Measurements from ENCODE around the gene PYGM.

Gene PYGM

GRCh38 chr11:64762674-64763525 is 3.1 kb upstream of the PYGM start:
- H3K27ac ChIP-seq = peak overlapping the region; percentile 66
- no peaks in the 10 kb centered on the region for H3K36me3 ChIP-seq (ENCODE audit: control insufficient read depth, insufficient read depth, low read length)
- peak overlapping the region; percentile 22 for H3K4me2 ChIP-seq (ENCODE audit: low read length)
- no peak for TF ChIP-seq CTCF (IDR thresholded peaks at IDR 0.05)
- no peak overlapping the region for H3K9ac ChIP-seq
- no peaks in the 10 kb centered on the region for H3K9me3 ChIP-seq (ENCODE audit: control insufficient read depth, low read length)
- no peak overlapping the region for H2AFZ ChIP-seq
- H3K4me3 ChIP-seq (ENCODE audit: low read depth, low read length) = no peak overlapping the region
- H3K27me3 ChIP-seq (ENCODE audit: control insufficient read depth, insufficient read depth, low read length) = no peaks in the 10 kb centered on the region
- H3K79me2 ChIP-seq = peaks cover 6% of the 10 kb centered on the region
- peaks cover 15% of the 10 kb centered on the region for H3K4me1 ChIP-seq

- H3K27ac ChIP-seq = peak overlapping the region; percentile 66
- H2AFZ ChIP-seq = no peak overlapping the region
- H3K9ac ChIP-seq = no peak overlapping the region
- no peaks in the 10 kb centered on the region for H3K36me3 ChIP-seq (ENCODE audit: control insufficient read depth, insufficient read depth, low read length)
- H3K4me2 ChIP-seq (ENCODE audit: low read length) = no peak overlapping the region
- H3K79me2 ChIP-seq = peaks cover 1% of the 10 kb centered on the region
- no peaks in the 10 kb centered on the region for H3K27me3 ChIP-seq (ENCODE audit: control insufficient read depth, insufficient read depth, low read length)
- TF ChIP-seq CTCF (IDR thresholded peaks at IDR 0.05) = no peak
- H3K9me3 ChIP-seq (ENCODE audit: control insufficient read depth, low read length) = no peaks in the 10 kb centered on the region
- no peak overlapping the region for H3K4me3 ChIP-seq (ENCODE audit: low read depth, low read length)
- H3K4me1 ChIP-seq = peaks cover 15% of the 10 kb centered on the region
These were observed 2.5 kb upstream of the PYGM start for GRCh38 chr11:64762277-64762673.

DNA sequence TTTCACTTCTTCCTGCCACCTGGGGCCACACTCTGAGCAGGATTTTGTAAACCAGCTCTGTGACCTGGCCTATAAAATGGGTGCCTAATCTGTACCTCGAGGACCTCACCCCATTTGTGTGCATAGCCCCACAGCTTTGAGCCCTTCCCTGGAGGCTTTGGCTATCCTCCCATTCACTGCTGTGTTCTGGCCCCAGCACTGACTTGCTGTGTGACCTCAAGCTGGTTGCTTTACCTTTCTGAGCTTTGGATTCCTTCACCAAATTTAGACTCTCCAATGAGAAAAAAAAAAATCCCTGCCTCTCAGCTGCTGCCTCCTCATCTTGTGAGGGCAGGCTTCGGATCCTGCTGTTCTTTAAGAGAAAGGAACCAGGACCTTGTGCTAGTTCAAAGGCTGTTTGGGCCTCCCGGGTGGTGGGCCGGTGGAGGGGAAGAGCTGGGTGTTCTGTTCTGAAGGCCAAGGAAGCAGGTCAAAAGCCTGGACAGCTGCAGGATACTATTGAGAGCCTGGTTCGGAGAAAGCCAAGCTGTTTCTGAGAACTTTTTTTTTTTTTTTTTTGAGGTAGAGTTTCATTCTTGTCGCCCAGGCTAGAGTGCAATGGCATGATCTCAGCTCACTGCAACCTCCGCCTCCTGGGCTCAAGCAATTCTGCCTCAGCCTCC is 1.1 kb upstream of the PYGM start:
- TF ChIP-seq CTCF (IDR thresholded peaks at IDR 0.05) = no peak
- Histone ChIP-seq H3K27me3 (ENCODE audit: control insufficient read depth, insufficient read depth, low read length) (no peaks in the 10 kb centered on the region), H3K4me3 (ENCODE audit: low read depth, low read length) (no peak overlapping the region), H3K79me2 (no peaks in the 10 kb centered on the region), H2AFZ (no peak overlapping the region), H3K27ac (no peak overlapping the region), H3K9ac (no peak overlapping the region), H3K4me1 (peaks cover 15% of the 10 kb centered on the region), H3K9me3 (ENCODE audit: control insufficient read depth, low read length) (no peaks in the 10 kb centered on the region), H3K36me3 (ENCODE audit: control insufficient read depth, insufficient read depth, low read length) (no peaks in the 10 kb centered on the region), H3K4me2 (ENCODE audit: low read length) (no peak overlapping the region)

GRCh38 chr11:64759131-64759721 is 548 bp downstream of the PYGM start:
- Histone ChIP-seq H3K79me2 (no peaks in the 10 kb centered on the region), H3K9me3 (ENCODE audit: control insufficient read depth, low read length) (no peaks in the 10 kb centered on the region), H3K27ac (no peak overlapping the region), H3K36me3 (ENCODE audit: control insufficient read depth, insufficient read depth, low read length) (no peaks in the 10 kb centered on the region), H2AFZ (no peak overlapping the region), H3K4me2 (ENCODE audit: low read length) (no peak overlapping the region), H3K4me1 (peaks cover 15% of the 10 kb centered on the region), H3K9ac (no peak overlapping the region), H3K4me3 (ENCODE audit: low read depth, low read length) (no peak overlapping the region), H3K27me3 (ENCODE audit: control insufficient read depth, insufficient read depth, low read length) (no peaks in the 10 kb centered on the region)
- TF ChIP-seq CTCF (IDR thresholded peaks at IDR 0.05) = no peak
